Ovary (tissue), 3 donors: ENCODE results near the gene CABCOCO1.

Source experiments
- POLR2A ChIP-seq: fragments of 450-650 bp; IDR thresholded peaks from one replicate; pipeline ENCODE4 v1.6.1; 2017; ENCODE audit warnings: antibody characterized with exemption, mild to moderate bottlenecking, moderate library complexity
- TF ChIP-seq, protein P1 (sequence below), 3 donors: fragments of 450-650 bp in 2 of 3; fragments of 200-600 bp in 1 of 3; IDR thresholded peaks; one replicate each; pipeline versions ENCODE4 v1.5.1 to v1.8.0; 2016 to 2022; ENCODE audit warnings: antibody characterized with exemption in 3 of 3, mild to moderate bottlenecking in 1 of 3
- donor health status: DM: no; HTN: no; CAD: no.

DNA sequence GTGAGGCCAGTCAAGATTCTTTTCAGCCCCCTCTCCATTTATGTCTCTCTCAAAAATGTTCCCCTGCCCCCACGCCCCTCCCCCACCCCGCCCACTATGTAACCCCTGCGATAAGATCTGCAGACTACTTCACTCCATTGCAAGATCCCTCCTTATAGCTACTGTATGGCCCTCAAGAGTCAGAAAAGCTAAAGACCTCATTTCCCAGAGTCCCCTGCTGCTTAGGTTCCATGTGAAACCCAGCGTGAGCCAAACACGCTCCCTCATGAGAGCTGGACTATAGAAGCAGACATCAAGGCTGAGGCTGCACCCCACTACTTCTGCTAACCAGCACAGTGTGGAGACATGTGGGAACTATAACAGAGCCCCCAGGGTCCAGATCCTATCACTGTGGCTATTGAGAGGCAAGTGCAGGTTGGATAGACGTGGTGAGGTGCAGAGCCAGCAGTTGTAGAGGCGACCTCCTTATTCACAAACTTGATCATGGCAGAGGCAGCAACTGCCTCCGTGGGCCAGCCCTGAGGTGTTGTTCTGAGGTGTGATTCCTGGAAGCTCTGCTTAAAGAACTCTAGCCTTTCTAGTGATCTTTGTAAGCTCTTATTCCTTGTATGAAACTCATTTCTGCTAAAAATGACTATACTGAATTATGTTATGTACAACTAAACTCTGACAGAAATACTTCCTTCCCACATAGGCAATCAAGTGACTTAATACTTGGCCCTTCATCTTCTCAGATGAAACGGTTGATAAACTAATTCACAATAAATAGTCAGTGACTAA is 121.8 kb downstream of the CABCOCO1 start:
- TF ChIP-seq, protein P1, sequence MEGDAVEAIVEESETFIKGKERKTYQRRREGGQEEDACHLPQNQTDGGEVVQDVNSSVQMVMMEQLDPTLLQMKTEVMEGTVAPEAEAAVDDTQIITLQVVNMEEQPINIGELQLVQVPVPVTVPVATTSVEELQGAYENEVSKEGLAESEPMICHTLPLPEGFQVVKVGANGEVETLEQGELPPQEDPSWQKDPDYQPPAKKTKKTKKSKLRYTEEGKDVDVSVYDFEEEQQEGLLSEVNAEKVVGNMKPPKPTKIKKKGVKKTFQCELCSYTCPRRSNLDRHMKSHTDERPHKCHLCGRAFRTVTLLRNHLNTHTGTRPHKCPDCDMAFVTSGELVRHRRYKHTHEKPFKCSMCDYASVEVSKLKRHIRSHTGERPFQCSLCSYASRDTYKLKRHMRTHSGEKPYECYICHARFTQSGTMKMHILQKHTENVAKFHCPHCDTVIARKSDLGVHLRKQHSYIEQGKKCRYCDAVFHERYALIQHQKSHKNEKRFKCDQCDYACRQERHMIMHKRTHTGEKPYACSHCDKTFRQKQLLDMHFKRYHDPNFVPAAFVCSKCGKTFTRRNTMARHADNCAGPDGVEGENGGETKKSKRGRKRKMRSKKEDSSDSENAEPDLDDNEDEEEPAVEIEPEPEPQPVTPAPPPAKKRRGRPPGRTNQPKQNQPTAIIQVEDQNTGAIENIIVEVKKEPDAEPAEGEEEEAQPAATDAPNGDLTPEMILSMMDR (IDR thresholded peaks at IDR 0.05) = no peak
- no peak for TF ChIP-seq POLR2A
